Testis (tissue), 3 donors: Measurements from ENCODE around the gene GATA2. TPM values are rescaled to one million over a fixed set of nuclear protein-coding genes. Genes with fewer than 3 reads are reported as not detected.

Source experiments
- DNase-seq: peaks from one replicate; pipeline ENCODE4 v3.0.0-alpha.2; 2019
- H3K27ac ChIP-seq, 2 donors: fragments of 200-600 bp; sonication (generic); one replicate each; pipeline ENCODE4 v1.5.1; 2019
- H3K27me3 ChIP-seq: fragments of 200-600 bp; sonication (generic); one replicate; pipeline ENCODE4 v1.5.1; 2019
- H3K36me3 ChIP-seq: fragments of 200-600 bp; sonication (generic); one replicate; pipeline ENCODE4 v1.5.1; 2017; ENCODE audit warnings: low read depth; ENCODE audit errors: missing control alignments
- H3K4me1 ChIP-seq: fragments of 200-600 bp; sonication (generic); one replicate; pipeline ENCODE4 v1.5.1; 2019
- H3K4me3 ChIP-seq, 2 donors: fragments of 200-600 bp; sonication (generic); one replicate each; pipeline ENCODE4 v1.5.1; 2017 to 2019
- H3K9me3 ChIP-seq: fragments of 200-600 bp; sonication (generic); one replicate; pipeline ENCODE4 v1.5.1; 2017
- POLR2A ChIP-seq: fragments of 450-650 bp; IDR thresholded peaks from one replicate; pipeline ENCODE4 v1.6.1; 2017; ENCODE audit warnings: antibody characterized with exemption, mild to moderate bottlenecking, moderate library complexity
- WGBS, 2 donors: methylation state at CpG; one replicate each; pipeline ENCODE4 v1.1.5; 2018; 5-methylcytosine and 5-hydroxymethylcytosine counted together
- intact Hi-C: fragments of 100-400 bp; cut with DNase I; formaldehyde crosslinking; loops from one replicate; pipeline ENCODE4 v1.15.1; 2023; ENCODE audit warnings: low total_unique reads
- polyA plus RNA-seq: library from polyadenylated mRNA; stranded (reverse); fragments of 350-450 nt; fragmentation: Illumina TruSeq; extraction: RNeasy Lipid Tissue Mini Kit (QIAGEN cat#74804); gene quantifications from one replicate; pipeline ENCODE4 v1.2.3, GENCODE V29; 2014; ENCODE audit warnings: low read depth, low replicate concordance; ENCODE audit not compliant: insufficient read depth
- total RNA-seq, 2 donors: library from RNA; depleted of rRNA; stranded (reverse); fragments of >200 nt; gene quantifications; one replicate each; pipeline ENCODE4 v1.2.3, GENCODE V29; 2016
- TF ChIP-seq, protein P1 (sequence below), 3 experiments: fragments of 450-650 bp in 2 of 3; fragments of 200-600 bp in 1 of 3; sonication (generic) in 1 of 3; IDR thresholded peaks; one replicate each; pipeline ENCODE4 v1.5.1; 2016 to 2019; ENCODE audit warnings: antibody characterized with exemption in 3 of 3, mild to moderate bottlenecking in 2 of 3, moderate library complexity in 1 of 3

The GATA2 gene
- total and polyA plus RNA-seq, 3 donors from 2014 or later: 6.6 to 13.5 (median 11.9) TPM

GRCh38 chr3:128491941-128492670 is 895 bp downstream of the GATA2 start:
- Histone ChIP-seq H3K9me3 (no peaks in the 10 kb centered on the region), H3K27me3 (no peaks in the 10 kb centered on the region), H3K27ac (no peak overlapping the region), H3K36me3 (no peaks in the 10 kb centered on the region), H3K4me3 (peak overlapping the region; percentile 15), H3K4me1 (peaks cover 33% of the 10 kb centered on the region)
- DNase-seq: no peak
- intact Hi-C loops: loop anchor here (10.0 kb wide), 1 partner anchor 417 kb away; no protein-coding TSS in a partner anchor
- TF ChIP-seq, protein P1, sequence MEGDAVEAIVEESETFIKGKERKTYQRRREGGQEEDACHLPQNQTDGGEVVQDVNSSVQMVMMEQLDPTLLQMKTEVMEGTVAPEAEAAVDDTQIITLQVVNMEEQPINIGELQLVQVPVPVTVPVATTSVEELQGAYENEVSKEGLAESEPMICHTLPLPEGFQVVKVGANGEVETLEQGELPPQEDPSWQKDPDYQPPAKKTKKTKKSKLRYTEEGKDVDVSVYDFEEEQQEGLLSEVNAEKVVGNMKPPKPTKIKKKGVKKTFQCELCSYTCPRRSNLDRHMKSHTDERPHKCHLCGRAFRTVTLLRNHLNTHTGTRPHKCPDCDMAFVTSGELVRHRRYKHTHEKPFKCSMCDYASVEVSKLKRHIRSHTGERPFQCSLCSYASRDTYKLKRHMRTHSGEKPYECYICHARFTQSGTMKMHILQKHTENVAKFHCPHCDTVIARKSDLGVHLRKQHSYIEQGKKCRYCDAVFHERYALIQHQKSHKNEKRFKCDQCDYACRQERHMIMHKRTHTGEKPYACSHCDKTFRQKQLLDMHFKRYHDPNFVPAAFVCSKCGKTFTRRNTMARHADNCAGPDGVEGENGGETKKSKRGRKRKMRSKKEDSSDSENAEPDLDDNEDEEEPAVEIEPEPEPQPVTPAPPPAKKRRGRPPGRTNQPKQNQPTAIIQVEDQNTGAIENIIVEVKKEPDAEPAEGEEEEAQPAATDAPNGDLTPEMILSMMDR (IDR thresholded peaks at IDR 0.05): no peak
- TF ChIP-seq POLR2A: no peak
- 14 to 15% methylated on average over 30 to 69 of the region's 70 CpGs for WGBS, 2 donors

DNA sequence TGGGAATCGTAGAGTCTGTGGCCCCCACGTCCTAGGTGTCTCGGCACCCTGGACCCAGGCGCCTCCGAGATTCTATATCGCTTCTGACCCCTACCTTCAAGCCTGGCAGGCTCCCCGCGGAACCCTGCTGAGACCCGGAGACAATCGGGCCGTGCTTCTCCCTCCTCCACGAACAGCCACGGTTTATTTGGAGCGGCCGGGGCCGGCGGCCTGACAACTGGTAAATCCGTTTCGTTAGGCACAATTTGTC is 1.4 kb downstream of the GATA2 start:
- 15% methylated on average over 15 to 19 of the region's 19 CpGs for WGBS, 2 donors
- intact Hi-C loops: loop anchor here (10.0 kb wide), 1 partner anchor 417 kb away; no protein-coding TSS in a partner anchor
- peaks cover 32% of the 10 kb centered on the region for H3K4me1 ChIP-seq
- H3K4me3 ChIP-seq: no peak overlapping the region
- H3K27ac ChIP-seq: no peak overlapping the region
- DNase-seq: no peak
- TF ChIP-seq, protein P1 (IDR thresholded peaks at IDR 0.05): no peak
- TF ChIP-seq POLR2A: no peak
- H3K9me3 ChIP-seq: no peaks in the 10 kb centered on the region
- H3K27me3 ChIP-seq: no peaks in the 10 kb centered on the region
- H3K36me3 ChIP-seq: no peaks in the 10 kb centered on the region

GRCh38 chr3:128490915-128491690 is 1.9 kb downstream of the GATA2 start:
- H3K4me3 ChIP-seq: no peak overlapping the region
- WGBS, 2 donors: 15 to 19% methylated on average over 23 of the region's 23 CpGs
- intact Hi-C loops: loop anchor here (10.0 kb wide), 1 partner anchor 416 kb away; no protein-coding TSS in a partner anchor
- no peaks in the 10 kb centered on the region for H3K27me3 ChIP-seq
- H3K27ac ChIP-seq: no peak overlapping the region
- H3K36me3 ChIP-seq: no peaks in the 10 kb centered on the region
- DNase-seq: no peak
- H3K4me1 ChIP-seq: peaks cover 30% of the 10 kb centered on the region
- H3K9me3 ChIP-seq: no peaks in the 10 kb centered on the region
- TF ChIP-seq, protein P1 (IDR thresholded peaks at IDR 0.05): no peak
- TF ChIP-seq POLR2A: no peak

- peak overlapping the region in 1 of 2 donors; percentile 60 for H3K4me3 ChIP-seq
- no peaks in the 10 kb centered on the region for H3K9me3 ChIP-seq
- WGBS, 2 donors: 14 to 18% methylated on average over 7 to 10 of the region's 10 CpGs
- intact Hi-C loops: loop anchor here (10.0 kb wide), 1 partner anchor 416 kb away; no protein-coding TSS in a partner anchor
- no peaks in the 10 kb centered on the region for H3K27me3 ChIP-seq
- no peak overlapping the region for H3K27ac ChIP-seq
- H3K4me1 ChIP-seq: peaks cover 30% of the 10 kb centered on the region
- no peaks in the 10 kb centered on the region for H3K36me3 ChIP-seq
- DNase-seq: no peak
- no peak for TF ChIP-seq POLR2A
- TF ChIP-seq, protein P1 (IDR thresholded peaks at IDR 0.05): no peak
These were observed 2.4 kb downstream of the GATA2 start for GRCh38 chr3:128490650-128490914.
